ENCODE data around the gene ZBTB1. TPM values are rescaled to one million over a fixed set of nuclear protein-coding genes. Genes with fewer than 3 reads are reported as not detected.

Gene ZBTB1
- total and polyA plus RNA-seq, 9 of the 15 experiments (the other 6 are each of a cell fraction or from before 2014, with no cell fraction given), result 2.3 to 16.5 (median 9.0) TPM

DNA sequence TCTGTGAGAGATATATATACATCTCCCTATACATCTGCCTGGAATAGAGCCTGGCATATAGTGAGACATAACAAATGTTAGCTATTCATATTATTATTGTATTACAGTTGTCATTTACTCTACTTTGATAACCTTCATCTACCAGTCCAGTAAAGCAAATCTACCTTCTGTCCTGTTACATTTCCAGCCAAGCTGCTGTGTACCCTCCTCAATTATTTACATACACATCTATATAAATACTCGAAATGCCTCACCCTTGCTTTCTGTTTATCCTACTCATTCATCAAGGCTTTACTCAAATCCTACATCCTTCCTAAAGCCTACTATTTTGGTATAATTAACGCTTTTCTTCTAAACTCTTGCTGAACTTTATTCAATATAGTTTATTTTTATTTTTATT is 8.7 kb downstream of the ZBTB1 start:
- Histone ChIP-seq H3K4me3 (no peak overlapping the region), H3K4me1 (replicated peaks in 1 of 2; ENCODE audit: control insufficient read depth in 2 of 2, insufficient read depth in 2 of 2, low read length in 2 of 2) (peaks cover 0 to 19% of the 10 kb centered on the region in 2 experiments; a peak in 3 of 5 replicates), H3K27ac (ENCODE audit: extremely low read depth, low read depth, low read length) (no peak overlapping the region), H3K9me1 (ENCODE audit: control insufficient read depth, insufficient read depth, low read length) (no peaks in the 10 kb centered on the region), H3K36me3 (ENCODE audit: control insufficient read depth, insufficient read depth, low read length) (no peaks in the 10 kb centered on the region), H4K20me1 (replicated peaks; ENCODE audit: control insufficient read depth, insufficient read depth, low read length) (no peaks in the 10 kb centered on the region), H3K4me2 (ENCODE audit: insufficient read depth, low read length) (no peak overlapping the region), H2AFZ (ENCODE audit: low read depth, low read length) (no peak overlapping the region), H3K9ac (ENCODE audit: insufficient read depth in 1 of 2, low read depth in 2 of 2, low read length in 2 of 2) (no peak overlapping the region), H3K9me3 (replicated peaks; ENCODE audit: control insufficient read depth, insufficient read depth, low read depth, low read length) (no peaks in the 10 kb centered on the region), H3K79me2 (ENCODE audit: control insufficient read depth, insufficient read depth, low read length) (peaks cover 27% of the 10 kb centered on the region), H3K27me3 (ENCODE audit: control insufficient read depth in 2 of 2, insufficient read depth in 2 of 2, low read length in 2 of 2) (no peaks in the 10 kb centered on the region)
- POLR2A ChIA-PET, result no interaction called here
- no peak for TF ChIP-seq MAZ (CRISPR knock-in tag; conservative IDR thresholded peaks at IDR 0.05 in 1 of 2, IDR thresholded peaks at IDR 0.05 in 1 of 2)
- TF ChIP-seq, protein P1, sequence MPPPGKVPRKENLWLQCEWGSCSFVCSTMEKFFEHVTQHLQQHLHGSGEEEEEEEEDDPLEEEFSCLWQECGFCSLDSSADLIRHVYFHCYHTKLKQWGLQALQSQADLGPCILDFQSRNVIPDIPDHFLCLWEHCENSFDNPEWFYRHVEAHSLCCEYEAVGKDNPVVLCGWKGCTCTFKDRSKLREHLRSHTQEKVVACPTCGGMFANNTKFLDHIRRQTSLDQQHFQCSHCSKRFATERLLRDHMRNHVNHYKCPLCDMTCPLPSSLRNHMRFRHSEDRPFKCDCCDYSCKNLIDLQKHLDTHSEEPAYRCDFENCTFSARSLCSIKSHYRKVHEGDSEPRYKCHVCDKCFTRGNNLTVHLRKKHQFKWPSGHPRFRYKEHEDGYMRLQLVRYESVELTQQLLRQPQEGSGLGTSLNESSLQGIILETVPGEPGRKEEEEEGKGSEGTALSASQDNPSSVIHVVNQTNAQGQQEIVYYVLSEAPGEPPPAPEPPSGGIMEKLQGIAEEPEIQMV (tag; conservative IDR thresholded peaks at IDR 0.05; ENCODE audit: low read depth), result no peak
- no peak for TF ChIP-seq TCF7L2 (IDR thresholded peaks at IDR 0.05; ENCODE audit: low read depth, low read length)
- no peak for TF ChIP-seq HIVEP1 (CRISPR knock-in tag; IDR thresholded peaks at IDR 0.05)
- TF ChIP-seq, protein P2, sequence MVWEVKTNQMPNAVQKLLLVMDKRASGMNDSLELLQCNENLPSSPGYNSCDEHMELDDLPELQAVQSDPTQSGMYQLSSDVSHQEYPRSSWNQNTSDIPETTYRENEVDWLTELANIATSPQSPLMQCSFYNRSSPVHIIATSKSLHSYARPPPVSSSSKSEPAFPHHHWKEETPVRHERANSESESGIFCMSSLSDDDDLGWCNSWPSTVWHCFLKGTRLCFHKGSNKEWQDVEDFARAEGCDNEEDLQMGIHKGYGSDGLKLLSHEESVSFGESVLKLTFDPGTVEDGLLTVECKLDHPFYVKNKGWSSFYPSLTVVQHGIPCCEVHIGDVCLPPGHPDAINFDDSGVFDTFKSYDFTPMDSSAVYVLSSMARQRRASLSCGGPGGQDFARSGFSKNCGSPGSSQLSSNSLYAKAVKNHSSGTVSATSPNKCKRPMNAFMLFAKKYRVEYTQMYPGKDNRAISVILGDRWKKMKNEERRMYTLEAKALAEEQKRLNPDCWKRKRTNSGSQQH (CRISPR knock-in tag; IDR thresholded peaks at IDR 0.05), result no peak
- no peak for TF ChIP-seq MXI1 (IDR thresholded peaks at IDR 0.05; ENCODE audit: low read depth, low read length)
- TF ChIP-seq GABPA (tag; conservative IDR thresholded peaks at IDR 0.05; ENCODE audit: low read depth), result no peak
- TF ChIP-seq ZNF780A (CRISPR knock-in tag; IDR thresholded peaks at IDR 0.05), result no peak
- no peak for TF ChIP-seq ZC3H4 (CRISPR knock-in tag; IDR thresholded peaks at IDR 0.05; ENCODE audit: borderline replicate concordance)
- TF ChIP-seq ZNF174 (CRISPR knock-in tag; IDR thresholded peaks at IDR 0.05), result no peak
- TF ChIP-seq NR4A1 (CRISPR knock-in tag; IDR thresholded peaks at IDR 0.05), result no peak
- no peak for TF ChIP-seq NR4A1 (tag; IDR thresholded peaks at IDR 0.05)
- no peak for DNase-seq (ENCODE audit: extremely low read depth in 1 of 4, low spot score in 3 of 4)
- 59% methylated on average over 2 of the region's 2 CpGs for WGBS (ENCODE audit: insufficient coverage, low coverage, missing lambda C conversion rate)
- intact Hi-C loops (cut with micrococcal nuclease), result no loop called here
- CTCF ChIA-PET (ENCODE audit: low intra/inter-chr PET ratio), result no interaction called here
- FAIRE-seq, result no peak
- in situ Hi-C loops (cut with MboI), result no loop called here
- no TSS peak for BruUV-seq (replicated peaks)
- no peak for ATAC-seq
